ENCODE data around the gene CBX3.

GRCh38 chr7:26189697-26190096 is 11.8 kb upstream of the CBX3 start:
- TF ChIP-seq ZNF281 (CRISPR knock-in tag; IDR thresholded peaks at IDR 0.05) (no peak), CTCF (IDR thresholded peaks at IDR 0.05) (no peak), AFF4 (CRISPR knock-in tag; IDR thresholded peaks at IDR 0.05; ENCODE audit: borderline replicate concordance) (no peak)
